HG03025 (cell line): Measurements from ENCODE around the gene PPP3R1.
"Not testable (repeated sequence)": the region's sequence is repeated elsewhere in the genome, so short reads cannot be mapped to it uniquely, and the experiment has no call there.

ENCODE experiments used
- ATAC-seq: cut with Tn5 transposase; IDR thresholded peaks from one replicate; pipeline ENCODE4 v1.9.1; 2021; ENCODE audit warnings: mild to moderate bottlenecking, moderate library complexity; ENCODE audit not compliant: unreplicated experiment, low FRiP score

Gene PPP3R1

GRCh38 chr2:68190991-68191731 lies 61.2 kb downstream of the PPP3R1 start:
- no peak for ATAC-seq

- no peak for ATAC-seq
Observed at GRCh38 chr2:68189991-68190784, 62.1 kb downstream of the PPP3R1 start.

GRCh38 chr2:68188831-68189230 lies 63.5 kb downstream of the PPP3R1 start:
- ATAC-seq, result no peak

- ATAC-seq, result no peak
Observed at GRCh38 chr2:68187329-68187728, 65.0 kb downstream of the PPP3R1 start.

GRCh38 chr2:68185541-68186164 lies 66.7 kb downstream of the PPP3R1 start:
- ATAC-seq, result no peak

GRCh38 chr2:68182902-68183301 lies 69.4 kb downstream of the PPP3R1 start:
- no peak for ATAC-seq

- ATAC-seq, result no peak
Observed at GRCh38 chr2:68178954-68179627, 73.2 kb downstream of the PPP3R1 start.

GRCh38 chr2:68178432-68178831 lies 73.9 kb downstream of the PPP3R1 start:
- no peak for ATAC-seq

GRCh38 chr2:68177541-68177940 lies 74.8 kb downstream of the PPP3R1 start:
- ATAC-seq, result no peak

GRCh38 chr2:68176657-68177056 lies 75.7 kb downstream of the PPP3R1 start:
- ATAC-seq, result no peak

GRCh38 chr2:68175210-68175609 lies 77.1 kb downstream of the PPP3R1 start:
- not testable (repeated sequence) for ATAC-seq

GRCh38 chr2:68172990-68173700 lies 79.2 kb downstream of the PPP3R1 start:
- ATAC-seq, result no peak

GRCh38 chr2:68172521-68172920 lies 79.8 kb downstream of the PPP3R1 start:
- ATAC-seq, result no peak

- no peak for ATAC-seq
Observed at GRCh38 chr2:68171684-68172083, 80.6 kb downstream of the PPP3R1 start.

- ATAC-seq, result no peak
Observed at GRCh38 chr2:68171146-68171545, 81.2 kb downstream of the PPP3R1 start.

GRCh38 chr2:68169308-68169707 lies 83.0 kb downstream of the PPP3R1 start:
- no peak for ATAC-seq

- no peak for ATAC-seq
Observed at GRCh38 chr2:68167186-68167585, 85.1 kb downstream of the PPP3R1 start.

GRCh38 chr2:68163641-68164040 lies 88.7 kb downstream of the PPP3R1 start:
- ATAC-seq, result no peak

GRCh38 chr2:68158134-68158447 lies 94.2 kb downstream of the PPP3R1 start:
- ATAC-seq, result no peak

GRCh38 chr2:68157402-68158133 lies 94.8 kb downstream of the PPP3R1 start, which contains the start of gene PNO1:
PNO1 (plus strand) TSS chr2:68157888; CDS start chr2:68157935, 47 bp downstream.
- peak; percentile 91 for ATAC-seq
